Cardiac septum (tissue), 1 donor: ENCODE results near the gene ARHGEF28. TPM values are rescaled to one million over a fixed set of nuclear protein-coding genes. Genes with fewer than 3 reads are reported as not detected.

Source experiments
- DNase-seq: peaks from one replicate; pipeline ENCODE4 v3.0.0-alpha.2; 2020; ENCODE audit warnings: low spot score
- intact Hi-C: fragments of 100-400 bp; cut with DNase I; formaldehyde crosslinking; loops from one replicate; pipeline ENCODE4 v1.14.0; 2022
- long read RNA-seq: library from polyadenylated mRNA; unstranded; transcript quantifications from one replicate; pipeline ENCODE4 v2.0.0, GENCODE V29; 2021
- total RNA-seq: library from RNA; stranded (reverse); fragmentation: NEBNext Ultra II Directional; extraction: Animal tissue kit (Norgen Biotek cat#: 25700); gene quantifications from one replicate; pipeline ENCODE4 v1.2.1, GENCODE V29; 2021
- donor health status: DM: no; HTN: no; CAD: no.

ARHGEF28 gene
- total RNA-seq, result 1.8 TPM
- long read RNA-seq, partial matches to known transcripts, result 2 of 2 reads
- long read RNA-seq, other reads (novel, unspliced or antisense), result 0 of 2 reads

- intact Hi-C loops, result no loop called here
- peak; percentile 80 for DNase-seq
Measured at GRCh38 chr5:73625944-73626811, at the start of gene ARHGEF28. Gene ARHGEF28, plus strand, starts transcription at chr5:73626196. Its CDS starts 58,656 bp downstream, at chr5:73684852.

- no peak for DNase-seq
- intact Hi-C loops, result no loop called here
Measured at GRCh38 chr5:73582285-73583145, 43.5 kb upstream of the ARHGEF28 start.

- intact Hi-C loops, result no loop called here
- DNase-seq, result no peak
Measured at GRCh38 chr5:73587923-73588322, 38.1 kb upstream of the ARHGEF28 start.

GRCh38 chr5:73591102-73591695, 34.8 kb upstream of the ARHGEF28 start:
- DNase-seq, result no peak
- intact Hi-C loops, result loop anchor here (1.0 to 10.0 kb wide), 2 partner anchors 201 to 1054 kb away; partner anchors contain the start of gene ENC1

- intact Hi-C loops, result loop anchor here (1.0 to 10.0 kb wide), 2 partner anchors 200 to 1053 kb away; partner anchors contain the start of gene ENC1
- no peak for DNase-seq
Measured at GRCh38 chr5:73591698-73592501, 34.1 kb upstream of the ARHGEF28 start.

GRCh38 chr5:73592551-73592950, 33.4 kb upstream of the ARHGEF28 start:
- DNase-seq, result no peak
- intact Hi-C loops, result loop anchor here (10.0 kb wide), 1 partner anchor 1052 kb away; the partner anchor contains the start of gene ENC1

- no peak for DNase-seq
- intact Hi-C loops, result loop anchor here (10.0 kb wide), 1 partner anchor 1048 kb away; the partner anchor contains the start of gene ENC1
Measured at GRCh38 chr5:73596705-73597328, 29.2 kb upstream of the ARHGEF28 start.

- intact Hi-C loops, result loop anchor here (10.0 kb wide), 1 partner anchor 1045 kb away; the partner anchor contains the start of gene ENC1
- no peak for DNase-seq
Measured at GRCh38 chr5:73599380-73599779, 26.6 kb upstream of the ARHGEF28 start.

GRCh38 chr5:73603998-73604397, 22.0 kb upstream of the ARHGEF28 start:
- no peak for DNase-seq
- intact Hi-C loops, result no loop called here

- no peak for DNase-seq
- intact Hi-C loops, result no loop called here
Measured at GRCh38 chr5:73605223-73606087, 20.5 kb upstream of the ARHGEF28 start.

- no peak for DNase-seq
- intact Hi-C loops, result no loop called here
Measured at GRCh38 chr5:73606206-73606753, 19.7 kb upstream of the ARHGEF28 start.

- no peak for DNase-seq
- intact Hi-C loops, result no loop called here
Measured at GRCh38 chr5:73607228-73607627, 18.8 kb upstream of the ARHGEF28 start.

- no peak for DNase-seq
- intact Hi-C loops, result no loop called here
Measured at GRCh38 chr5:73612799-73613198, 13.2 kb upstream of the ARHGEF28 start.

- no peak for DNase-seq
- intact Hi-C loops, result no loop called here
Measured at GRCh38 chr5:73615085-73615484, 10.9 kb upstream of the ARHGEF28 start.

- intact Hi-C loops, result no loop called here
- no peak for DNase-seq
Measured at GRCh38 chr5:73615947-73616346, 10.0 kb upstream of the ARHGEF28 start.

- no peak for DNase-seq
- intact Hi-C loops, result no loop called here
Measured at GRCh38 chr5:73617510-73618279, 8.3 kb upstream of the ARHGEF28 start.
